Keratinocyte (primary cell): ENCODE data around the gene OR10K2. TPM values are rescaled to one million over a fixed set of nuclear protein-coding genes. Genes with fewer than 3 reads are reported as not detected.

Experiments
- DNase-seq: peaks from one replicate; pipeline ENCODE4 v3.0.0-alpha.2; 2011; ENCODE audit warnings: low read depth, missing footprints, low spot score
- FAIRE-seq: peaks from 2 replicates; lab custom pipeline; 2011; peaks lifted over from hg19 to GRCh38; lab: Jason Lieb, UNC
- H2AFZ ChIP-seq: 2 replicates; pipeline ENCODE4 v1.6.0; 2012; ENCODE audit warnings: low read length, control low read depth, inconsistent platforms; ENCODE audit not compliant: control insufficient read depth
- H3K27ac ChIP-seq: 2 replicates; pipeline ENCODE4 v1.5.1; 2011; ENCODE audit warnings: low read length; ENCODE audit not compliant: control insufficient read depth, insufficient read depth
- H3K27me3 ChIP-seq: 3 replicates; pipeline ENCODE4 v1.6.0; 2011; ENCODE audit warnings: low read length; ENCODE audit not compliant: control insufficient read depth, insufficient read depth; ENCODE audit errors: extremely low read depth
- H3K36me3 ChIP-seq, 2 experiments: 2 replicates in 1 of 2; 3 replicates in 1 of 2; pipeline ENCODE4 v1.5.1; 2011; ENCODE audit warnings: low read length in 2 of 2, mild to moderate bottlenecking in 1 of 2; ENCODE audit not compliant: control insufficient read depth in 2 of 2, insufficient read depth in 2 of 2; ENCODE audit errors: extremely low read depth in 1 of 2
- H3K4me1 ChIP-seq: 3 replicates; pipeline ENCODE4 v1.5.1; 2011; ENCODE audit warnings: low read length; ENCODE audit not compliant: control insufficient read depth, insufficient read depth; ENCODE audit errors: extremely low read depth
- H3K4me2 ChIP-seq: 3 replicates; pipeline ENCODE4 v1.6.0; 2011; ENCODE audit warnings: low read depth, low read length; ENCODE audit not compliant: control insufficient read depth, insufficient read depth; ENCODE audit errors: extremely low read depth
- H3K4me3 ChIP-seq, 3 experiments: fragments of 200-600 bp in 1 of 3; sonication (generic) in 1 of 3; 2 replicates in 2 of 3; 3 replicates in 1 of 3; pipeline ENCODE4 v1.5.1; 2011 to 2016; ENCODE audit warnings: low read length in 3 of 3, mild to moderate bottlenecking in 3 of 3, control low read depth in 2 of 3, inconsistent platforms in 1 of 3, low read depth in 1 of 3, mixed read lengths in 1 of 3, mixed run types in 1 of 3, moderate library complexity in 1 of 3; ENCODE audit not compliant: control insufficient read depth in 2 of 3, insufficient read depth in 2 of 3; ENCODE audit errors: extremely low read depth in 1 of 3
- H3K79me2 ChIP-seq: 2 replicates; pipeline ENCODE4 v1.6.0; 2012; ENCODE audit warnings: low read length; ENCODE audit not compliant: control insufficient read depth, insufficient read depth
- H3K9ac ChIP-seq: 3 replicates; pipeline ENCODE4 v1.6.0; 2011; ENCODE audit warnings: low read length; ENCODE audit not compliant: control insufficient read depth, insufficient read depth; ENCODE audit errors: extremely low read depth
- H3K9me1 ChIP-seq: 3 replicates; pipeline ENCODE4 v1.6.0; 2011; ENCODE audit warnings: low read length; ENCODE audit not compliant: control insufficient read depth, insufficient read depth; ENCODE audit errors: extremely low read depth
- H3K9me3 ChIP-seq: 2 replicates; pipeline ENCODE4 v1.5.1; 2012; ENCODE audit warnings: low read depth, low read length; ENCODE audit not compliant: control insufficient read depth
- H4K20me1 ChIP-seq: 3 replicates; pipeline ENCODE4 v1.6.0; 2011; ENCODE audit warnings: low read length; ENCODE audit not compliant: control insufficient read depth, insufficient read depth; ENCODE audit errors: extremely low read depth
- CTCF ChIP-seq, 3 experiments: IDR thresholded peaks in 1 of 3; conservative IDR thresholded peaks in 1 of 3; optimal IDR thresholded peaks in 1 of 3; 2 replicates in 2 of 3; 3 replicates in 1 of 3; pipeline versions ENCODE3 to v1.5.1; 2011; ENCODE audit warnings: low read length in 3 of 3, mild to moderate bottlenecking in 3 of 3, moderate library complexity in 2 of 3, control low read depth in 1 of 3, inconsistent platforms in 1 of 3; ENCODE audit not compliant: insufficient read depth in 2 of 3; ENCODE audit errors: extremely low read depth in 1 of 3
- EZH2 ChIP-seq: IDR thresholded peaks from one replicate; pipeline ENCODE4 v1.6.1; 2012; ENCODE audit warnings: inconsistent platforms, mild to moderate bottlenecking, low read length, moderate library complexity
- dilution Hi-C: fragments of 300-500 bp; cut with MboI; formaldehyde crosslinking; loops from one replicate; pipeline ENCODE4 v1.7.0; 2020; ENCODE audit warnings: low sequenced_read_pairs; ENCODE audit not compliant: extremely low pct_ligation_motif_present
- polyA minus RNA-seq, 3 experiments: library from RNA; depleted of rRNA, polyadenylated mRNA; stranded (reverse); fragments of >200 nt; gene quantifications; 1 replicate in 1 of 3; 2 replicates in 1 of 3; 3 replicates in 1 of 3; pipeline ENCODE4 v1.2.3, GENCODE V29; 2011
- polyA plus RNA-seq, 5 experiments: library from polyadenylated mRNA; depleted of rRNA in 3 of 5; stranded (reverse) in 3 of 5; stranded (forward) in 1 of 5; unstranded in 1 of 5; fragments of >200 nt; gene quantifications; 1 replicate in 1 of 5; 2 replicates in 3 of 5; 3 replicates in 1 of 5; pipeline versions ENCODE4 v1.2.1 to v1.2.3, GENCODE V29; 2011 to 2012; ENCODE audit warnings: missing spikeins in 2 of 5, low read depth in 1 of 5, low replicate concordance in 1 of 5

OR10K2 gene
- polyA plus RNA-seq (not detected in 3 replicates), polyA minus RNA-seq (not detected in 3 replicates)
- not detected for polyA plus RNA-seq (2011; ENCODE audit: low read depth)
- not detected in 2 replicates for polyA plus RNA-seq (2011; cell fraction: cytosol; rRNA removed)
- not detected in 2 replicates for polyA plus RNA-seq (2011; cell fraction: nucleus; rRNA removed)
- polyA plus RNA-seq (2012; ENCODE audit: low replicate concordance), result not detected in 2 replicates
- not detected for polyA minus RNA-seq (2011; cell fraction: cytosol; rRNA and poly(A)+ RNA removed)
- not detected in 2 replicates for polyA minus RNA-seq (2011; cell fraction: nucleus; rRNA and poly(A)+ RNA removed)

GRCh38 chr1:158426137-158426536, at the start of gene OR10K2:
Gene OR10K2, minus strand, starts transcription at chr1:158426237. Its CDS starts 5,371 bp downstream, at chr1:158420866.
- H4K20me1 ChIP-seq, result no peaks in the 10 kb centered on the region
- H3K4me2 ChIP-seq, result no peak within 1 kb of the TSS
- no peak for TF ChIP-seq EZH2
- no peak for TF ChIP-seq CTCF (optimal IDR thresholded peaks at IDR 0.05 in 1 of 3, IDR thresholded peaks at IDR 0.05 in 1 of 3, conservative IDR thresholded peaks at IDR 0.05 in 1 of 3; ENCODE audit: extremely low read depth in 1 of 3, insufficient read depth in 2 of 3, low read length in 3 of 3)
- no peak within 1 kb of the TSS for H2AFZ ChIP-seq
- no peaks in the 10 kb centered on the region for H3K27me3 ChIP-seq
- no peak within 1 kb of the TSS for H3K27ac ChIP-seq
- H3K9ac ChIP-seq, result no peak within 1 kb of the TSS
- H3K9me1 ChIP-seq, result no peaks in the 10 kb centered on the region
- no peaks in the 10 kb centered on the region for H3K9me3 ChIP-seq
- H3K4me1 ChIP-seq, result no peaks in the 10 kb centered on the region
- no peaks in the 10 kb centered on the region for H3K79me2 ChIP-seq
- dilution Hi-C loops, result no loop called here
- H3K36me3 ChIP-seq, result no peaks in the 10 kb centered on the region
- no peak within 1 kb of the TSS for H3K4me3 ChIP-seq
- DNase-seq (no peak), FAIRE-seq (no peak)

- Histone ChIP-seq H3K79me2 (no peaks in the 10 kb centered on the region), H3K27me3 (no peaks in the 10 kb centered on the region), H3K9me1 (no peaks in the 10 kb centered on the region), H4K20me1 (no peaks in the 10 kb centered on the region), H3K4me1 (no peaks in the 10 kb centered on the region), H3K36me3 (no peaks in the 10 kb centered on the region), H3K9ac (no peak within 1 kb of the TSS), H3K27ac (no peak within 1 kb of the TSS), H3K4me2 (no peak within 1 kb of the TSS), H2AFZ (no peak within 1 kb of the TSS), H3K9me3 (no peaks in the 10 kb centered on the region), H3K4me3 (no peak within 1 kb of the TSS)
- TF ChIP-seq EZH2, result no peak
- TF ChIP-seq CTCF (optimal IDR thresholded peaks at IDR 0.05 in 1 of 3, IDR thresholded peaks at IDR 0.05 in 1 of 3, conservative IDR thresholded peaks at IDR 0.05 in 1 of 3; ENCODE audit: extremely low read depth in 1 of 3, insufficient read depth in 2 of 3, low read length in 3 of 3), result no peak
- DNase-seq (no peak), FAIRE-seq (no peak)
- dilution Hi-C loops, result no loop called here
Measured at GRCh38 chr1:158471920-158472319, 45.9 kb upstream of the OR10K2 start, which contains the start of gene OR10R2. Gene OR10R2, plus strand, starts transcription at chr1:158472220. Its CDS starts 106 bp downstream, at chr1:158472326.
